HepG2 (cell line): ENCODE results near the gene SQSTM1. TPM values are rescaled to one million over a fixed set of nuclear protein-coding genes. Genes with fewer than 3 reads are reported as not detected.
"Not testable (repeated sequence)": the region's sequence is repeated elsewhere in the genome, so short reads cannot be mapped to it uniquely, and the experiment has no call there.

Experiments used
- ATAC-seq: fragments of 200-7000 bp; cut with Tn5 transposase; 3 replicates; pipeline ENCODE4 v1.9.1; 2020; ENCODE audit warnings: mild to moderate bottlenecking, moderate library complexity
- BruUV-seq: library from RNA; stranded (reverse); fragments of 400-500 nt; replicated peaks from 2 replicates; lab custom pipeline; 2021; lab: Mats Ljungman, UMichigan
- CTCF ChIA-PET: fragments of 300-600 bp; formaldehyde crosslinking; extraction: SDS; loops from one replicate; lab custom pipeline; 2021; ENCODE audit warnings: low total read pairs, inconsistent platforms, low intra/inter-chr PET ratio; lab: Yijun Ruan, JAX
- POLR2A ChIA-PET: fragments of 350-600 bp; sonication (Branson Sonifier 250); formaldehyde crosslinking; loops from one replicate; lab custom pipeline; 2020; ENCODE audit warnings: antibody characterized with exemption, inconsistent platforms; lab: Yijun Ruan, JAX
- DNase-seq: peaks from one replicate; pipeline ENCODE4 v3.0.0-alpha.2; 2015; ENCODE audit warnings: low spot score
- FAIRE-seq: peaks from 3 replicates; lab custom pipeline; 2011; peaks lifted over from hg19 to GRCh38; lab: Jason Lieb, UNC
- H2AFZ ChIP-seq: one replicate; pipeline ENCODE4 v1.6.1; 2011; ENCODE audit warnings: low read length, inconsistent platforms
- H3K27ac ChIP-seq: fragments of 300-600 bp; 3 replicates; pipeline ENCODE4 v1.8.0; 2011; ENCODE audit warnings: mixed run types, mild to moderate bottlenecking, mixed read lengths, low read length, inconsistent platforms; ENCODE audit not compliant: insufficient read depth; ENCODE audit errors: extremely low read length
- H3K27me3 ChIP-seq, 2 experiments: fragments of 200-600 bp in 1 of 2; 2 replicates in 1 of 2; 3 replicates in 1 of 2; pipeline versions ENCODE4 v1.6.0 to v1.8.0; 2011; ENCODE audit warnings: low read length in 2 of 2, mild to moderate bottlenecking in 2 of 2, moderate library complexity in 2 of 2, inconsistent platforms in 1 of 2; ENCODE audit not compliant: insufficient read depth in 2 of 2, control insufficient read depth in 1 of 2
- H3K36me3 ChIP-seq, 2 experiments: fragments of 200-600 bp in 1 of 2; replicated peaks in 1 of 2; 2 replicates in 1 of 2; 3 replicates in 1 of 2; pipeline versions ENCODE4 v1.5.1 to v1.8.0; 2011; ENCODE audit warnings: low read length in 2 of 2, inconsistent platforms in 1 of 2; ENCODE audit not compliant: insufficient read depth in 2 of 2, control insufficient read depth in 1 of 2
- H3K4me1 ChIP-seq: 2 replicates; pipeline ENCODE4 v1.5.1; 2012; ENCODE audit warnings: low read length, inconsistent platforms; ENCODE audit not compliant: insufficient read depth
- H3K4me2 ChIP-seq: 2 replicates; pipeline ENCODE4 v1.6.0; 2011; ENCODE audit warnings: low read depth, low read length, inconsistent platforms
- H3K4me3 ChIP-seq, 3 experiments: fragments of 200-600 bp in 1 of 3; sonication (generic), shearing (Covaris generic) in 1 of 3; replicated peaks in 1 of 3; 2 replicates each; pipeline ENCODE4 v1.5.1; 2011 to 2016; ENCODE audit warnings: low read length in 3 of 3, inconsistent platforms in 2 of 3, low read depth in 2 of 3, mild to moderate bottlenecking in 2 of 3, control low read depth in 1 of 3, mixed read lengths in 1 of 3; ENCODE audit not compliant: insufficient read depth in 1 of 3
- H3K79me2 ChIP-seq: one replicate; pipeline ENCODE4 v1.6.1; 2011; ENCODE audit warnings: low read length, inconsistent platforms; ENCODE audit not compliant: insufficient read depth
- H3K9ac ChIP-seq: 2 replicates; pipeline ENCODE4 v1.6.0; 2011; ENCODE audit warnings: mild to moderate bottlenecking, low read depth, low read length, inconsistent platforms; ENCODE audit not compliant: insufficient read depth
- H3K9me3 ChIP-seq: 2 replicates; pipeline ENCODE4 v1.5.1; 2012; ENCODE audit warnings: mild to moderate bottlenecking, low read length
- H4K20me1 ChIP-seq: 2 replicates; pipeline ENCODE4 v1.6.0; 2011; ENCODE audit warnings: inconsistent platforms, mild to moderate bottlenecking, low read length, moderate library complexity; ENCODE audit not compliant: insufficient read depth
- HNRNPL ChIP-seq: fragments of 200-400 bp; formaldehyde crosslinking; IDR thresholded peaks from 2 replicates; pipeline ENCODE4 v1.6.1; 2017; ENCODE audit warnings: mild to moderate bottlenecking, low read depth, low read length
- HOXA3 ChIP-seq: sonication (generic); formaldehyde crosslinking; IDR thresholded peaks from 2 replicates; pipeline ENCODE4 v1.5.0; 2020; ENCODE audit warnings: missing genetic modification reagents
- NFKBIZ ChIP-seq: IDR thresholded peaks from 2 replicates; pipeline ENCODE4 v1.6.1; 2018; ENCODE audit warnings: missing genetic modification reagents, missing compliant biosample characterization
- ZIK1 ChIP-seq: sonication (generic); formaldehyde crosslinking; IDR thresholded peaks from 2 replicates; pipeline ENCODE4 v1.5.0; 2020; ENCODE audit warnings: mild to moderate bottlenecking, low read depth, missing genetic modification reagents, borderline replicate concordance
- ZNF329 ChIP-seq: sonication (generic); formaldehyde crosslinking; IDR thresholded peaks from 2 replicates; pipeline ENCODE4 v1.9.0; 2021; ENCODE audit warnings: low read depth, mild to moderate bottlenecking, missing genetic modification reagents
- whole genome bisulfite sequencing: methylation state at CpG from one replicate; pipeline ENCODE4 v1.1.6; 2017; ENCODE audit warnings: low lambda C conversion rate; 5-methylcytosine and 5-hydroxymethylcytosine counted together
- in situ Hi-C: cut with HindIII; loops from 2 replicates; pipeline ENCODE4 v1.10.0; 2017; ENCODE audit warnings: low pct_unique_long_range_greater_than_20kb; ENCODE audit not compliant: extremely low pct_ligation_motif_present
- intact Hi-C: fragments of 100-400 bp; cut with micrococcal nuclease; formaldehyde crosslinking; loops from one replicate; pipeline ENCODE4 v1.10.0; 2022; ENCODE audit not compliant: unreplicated experiment
- polyA plus RNA-seq, 8 experiments: library from polyadenylated mRNA; depleted of rRNA in 3 of 8; stranded (reverse) in 7 of 8; unstranded in 1 of 8; fragments of >200 nt; fragmentation: Illumina TruSeq in 4 of 8; extraction: Trizol in 4 of 8; gene quantifications; 2 replicates each; pipeline versions ENCODE4 v1.2.1 to v1.2.3, GENCODE V29; 2011 to 2016; ENCODE audit warnings: low read depth in 4 of 8, missing spikeins in 1 of 8, mixed read lengths in 1 of 8; ENCODE audit not compliant: insufficient read depth in 1 of 8
- total RNA-seq, 5 experiments: library from RNA; depleted of rRNA; stranded (reverse); fragments of >200 nt; fragmentation: Illumina TruSeq; extraction: Trizol; gene quantifications; 2 replicates each; pipeline ENCODE4 v1.2.3, GENCODE V29; 2016; ENCODE audit warnings: low read depth in 1 of 5

The SQSTM1 gene
- total and polyA plus RNA-seq, 2 of the 13 experiments (the other 11 are each of a cell fraction or from before 2014, with no cell fraction given): 90.9 to 160 TPM

- ATAC-seq (no peak), DNase-seq (no peak), FAIRE-seq (no peak)
- BruUV-seq: no TSS peak
- Histone ChIP-seq H3K4me2 (no peak overlapping the region), H3K27me3 (no peaks in the 10 kb centered on the region), H3K9me3 (no peaks in the 10 kb centered on the region), H2AFZ (no peak overlapping the region), H3K4me3 (no peak overlapping the region), H3K27ac (no peak overlapping the region), H3K79me2 (no peaks in the 10 kb centered on the region), H3K36me3 (peaks cover 27 to 49% of the 10 kb centered on the region in 2 experiments; a peak in 4 of 5 replicates), H4K20me1 (no peaks in the 10 kb centered on the region), H3K9ac (no peak overlapping the region), H3K4me1 (no peaks in the 10 kb centered on the region)
- intact Hi-C loops: no loop called here
- TF ChIP-seq ZIK1 (CRISPR knock-in tag): no peak
- no peak for TF ChIP-seq HNRNPL
- TF ChIP-seq NFKBIZ (CRISPR knock-in tag): no peak
- peak; percentile 99 for TF ChIP-seq ZNF329
- 0 out of 2 replicates have a peak, but pooled peaks have one; percentile 0 for TF ChIP-seq HOXA3 (CRISPR knock-in tag)
- CTCF ChIA-PET: interaction anchor here (1.3 kb wide), 1 partner anchor 220 kb away, joined by 5 read pairs; no protein-coding TSS in a partner anchor
- POLR2A ChIA-PET: no interaction called here
- WGBS: 84% methylated on average over 2 of the region's 3 CpGs
- in situ Hi-C loops: no loop called here
These were observed 50.2 kb downstream of the SQSTM1 start for GRCh38 chr5:179870952-179871351.

DNA sequence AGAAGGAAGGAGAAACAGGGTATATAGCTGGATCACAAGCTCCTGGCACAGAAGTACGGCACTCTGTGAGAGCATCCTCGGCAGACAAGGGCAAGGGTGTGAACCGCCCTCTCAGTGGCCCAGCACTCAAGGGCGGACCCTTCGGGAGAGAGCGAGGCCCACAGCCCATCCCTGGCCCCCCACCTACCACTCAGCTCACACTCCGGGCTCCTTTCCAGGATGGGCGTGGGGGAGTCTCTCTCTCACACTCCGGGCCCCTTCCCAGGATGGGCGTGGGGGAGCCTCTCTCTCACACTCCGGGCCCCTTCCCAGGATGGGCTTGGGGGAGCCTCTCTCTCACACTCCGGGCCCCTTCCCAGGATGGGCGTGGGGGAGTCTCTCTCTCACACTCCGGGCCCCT is 50.8 kb downstream of the SQSTM1 start:
- ChIA-PET CTCF (interaction anchor here (1.3 kb wide), 1 partner anchor 219 kb away, joined by 5 read pairs; no protein-coding TSS in a partner anchor), POLR2A (interaction anchor here (0.8 kb wide), 1 partner anchor 46 kb away, joined by 3 read pairs; no protein-coding TSS in a partner anchor)
- peaks cover 24 to 50% of the 10 kb centered on the region in 2 experiments; a peak in 4 of 5 replicates for H3K36me3 ChIP-seq
- FAIRE-seq, H3K79me2 ChIP-seq, H4K20me1 ChIP-seq, BruUV-seq, H3K9me3 ChIP-seq, H3K27ac ChIP-seq, H2AFZ ChIP-seq, in situ Hi-C loops, H3K4me2 ChIP-seq, H3K9ac ChIP-seq, H3K27me3 ChIP-seq, intact Hi-C loops, ATAC-seq, H3K4me1 ChIP-seq, H3K4me3 ChIP-seq, DNase-seq: not testable (repeated sequence)
- WGBS: 97% methylated on average over 10 of the region's 14 CpGs
